NOMO-1 treated with DMSO at 0.1 percent for 48 hours (cell line): ENCODE results near the gene SLC6A19.
"Not testable (repeated sequence)": the region's sequence is repeated elsewhere in the genome, so short reads cannot be mapped to it uniquely, and the experiment has no call there.

Experiments used
- DNase-seq: peaks from one replicate; lab custom pipeline; 2025; ENCODE audit not compliant: unreplicated experiment; lab: John Stamatoyannopoulos, UW

SLC6A19 gene

GRCh38 chr5:1261643-1262042 is 60.2 kb downstream of the SLC6A19 start:
- no peak for DNase-seq

DNA sequence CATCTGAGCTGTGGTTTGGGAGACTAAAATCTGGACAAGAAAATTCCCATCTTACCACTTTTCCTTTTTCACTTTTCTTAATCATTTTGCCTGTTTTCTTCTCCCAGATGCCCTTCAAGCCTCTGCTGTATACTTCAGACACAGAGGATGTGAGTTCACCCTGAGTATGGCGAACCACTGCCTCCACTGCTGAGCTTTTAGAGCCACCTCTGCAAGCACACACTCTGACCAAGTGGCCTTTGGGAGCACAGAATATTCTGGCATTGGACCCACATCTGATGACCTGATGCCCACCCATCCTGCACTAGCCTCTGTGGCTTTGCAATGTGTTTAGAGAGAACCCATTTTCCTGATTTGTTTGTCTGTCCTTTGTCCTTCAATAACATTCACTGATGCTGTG is 61.0 kb downstream of the SLC6A19 start:
- no peak for DNase-seq

DNA sequence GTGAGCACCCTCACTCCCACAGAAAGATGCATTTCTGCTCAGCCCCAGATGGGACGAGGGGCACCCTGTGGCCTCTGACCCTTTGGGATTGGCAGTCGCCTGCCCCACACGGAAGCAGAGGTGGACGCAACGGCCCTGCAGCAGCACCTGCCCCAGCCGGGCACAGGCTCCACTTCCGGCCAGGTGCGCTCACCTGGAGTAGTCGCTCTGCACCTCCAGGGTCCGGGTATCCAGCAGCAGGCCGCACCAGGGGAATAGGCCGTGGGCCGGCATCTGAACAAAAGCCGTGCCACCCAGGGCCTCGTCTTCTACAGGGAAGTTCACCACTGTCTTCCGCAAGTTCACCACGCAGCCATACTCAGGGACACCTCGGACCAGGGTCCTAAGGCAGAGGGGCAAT is 62.8 kb downstream of the SLC6A19 start:
- no peak for DNase-seq

DNA sequence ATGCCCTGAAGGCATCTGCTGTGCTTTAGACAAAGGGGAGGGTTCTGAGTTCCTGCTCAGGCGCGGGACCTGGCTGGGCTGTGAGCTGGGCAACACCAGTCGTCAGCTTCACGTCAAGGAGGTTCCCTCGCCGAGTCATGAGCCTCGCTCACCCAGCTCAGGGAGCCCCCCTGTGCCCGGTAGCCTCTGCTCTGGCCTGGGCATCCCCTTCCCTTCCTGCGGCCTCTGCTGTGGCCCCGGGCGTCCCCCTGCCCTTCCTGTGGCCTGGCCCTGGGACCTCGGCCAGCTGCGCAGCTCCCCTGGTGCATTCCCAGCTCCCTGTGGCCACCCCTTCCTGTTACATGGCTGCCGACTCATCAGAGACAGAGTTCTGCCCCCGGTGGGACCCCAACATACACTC is 63.6 kb downstream of the SLC6A19 start:
- DNase-seq, result no peak

- DNase-seq, result no peak
Measured at GRCh38 chr5:1265461-1266455, 64.4 kb downstream of the SLC6A19 start.

DNA sequence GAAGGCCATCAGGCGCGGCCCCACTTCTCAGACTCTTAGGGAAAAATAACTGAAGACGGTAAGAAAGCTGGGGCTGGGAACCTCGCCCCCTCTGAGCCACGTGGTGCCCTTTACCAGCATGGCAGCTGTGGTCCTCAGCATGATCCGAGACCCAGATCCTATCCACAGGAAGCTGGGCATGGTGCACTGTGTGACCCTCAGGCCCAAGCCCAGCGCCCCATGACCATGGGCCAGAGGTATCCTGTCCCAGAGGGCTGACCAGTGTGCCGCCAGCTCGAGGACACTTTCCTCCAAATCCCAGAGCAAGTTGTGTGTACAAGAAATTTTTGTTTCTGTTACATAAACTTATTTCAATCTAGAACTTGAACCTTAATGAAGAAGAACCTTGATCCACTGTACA is 65.4 kb downstream of the SLC6A19 start:
- DNase-seq, result no peak

- DNase-seq, result not testable (repeated sequence)
Measured at GRCh38 chr5:1267464-1267863, 66.1 kb downstream of the SLC6A19 start.

GRCh38 chr5:1268056-1268455 is 66.7 kb downstream of the SLC6A19 start:
- DNase-seq, result no peak

- DNase-seq, result no peak
Measured at GRCh38 chr5:1268666-1269065, 67.3 kb downstream of the SLC6A19 start.

- DNase-seq, result no peak
Measured at GRCh38 chr5:1270426-1270825, 69.0 kb downstream of the SLC6A19 start.

DNA sequence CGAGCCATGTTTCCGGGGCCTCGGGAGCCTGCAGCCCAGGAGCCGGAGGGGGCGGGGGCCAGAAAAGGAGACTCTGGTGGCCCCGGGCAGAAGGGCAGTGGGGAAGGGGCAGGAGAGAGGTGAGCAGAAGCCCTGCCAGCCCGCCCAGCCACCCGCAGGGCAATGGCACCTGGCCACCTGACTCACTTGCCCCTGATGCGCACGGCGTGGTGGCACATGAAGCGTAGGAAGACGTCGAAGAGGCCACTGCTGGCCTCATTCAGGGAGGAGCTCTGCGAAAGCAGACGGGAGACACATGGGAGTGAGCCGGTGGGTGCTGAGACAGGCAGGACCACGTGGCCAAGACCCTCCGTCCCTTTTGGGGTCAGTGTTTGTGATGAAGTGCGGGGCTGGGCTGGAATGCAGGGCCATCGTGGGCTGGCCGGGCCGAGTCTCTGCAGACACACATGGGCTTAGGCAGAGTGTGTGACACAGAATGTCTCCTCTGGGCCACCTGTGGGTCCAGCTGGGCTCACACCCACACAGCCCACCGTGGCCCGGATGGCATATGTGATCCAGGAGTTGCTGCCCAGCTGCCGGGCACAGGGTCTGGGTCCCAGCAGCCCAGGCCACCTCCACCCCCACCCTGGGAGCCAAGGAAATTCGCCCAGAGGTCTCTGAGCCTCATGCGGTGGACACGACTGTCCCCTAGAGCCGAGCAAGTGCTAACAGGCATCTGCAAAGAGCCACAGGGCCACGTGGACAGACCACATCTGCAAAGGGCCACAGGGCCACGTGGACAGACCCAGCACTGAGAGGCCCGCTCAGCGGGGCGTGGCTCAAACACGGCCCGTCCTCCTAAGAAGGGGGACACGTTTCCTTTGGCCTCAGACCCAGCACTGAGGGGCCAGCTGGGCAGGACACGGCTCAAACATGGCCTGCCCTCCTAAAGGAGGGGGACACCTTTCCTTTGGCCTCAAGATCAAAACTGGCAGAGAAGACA is 69.8 kb downstream of the SLC6A19 start:
- DNase-seq, result no peak

DNA sequence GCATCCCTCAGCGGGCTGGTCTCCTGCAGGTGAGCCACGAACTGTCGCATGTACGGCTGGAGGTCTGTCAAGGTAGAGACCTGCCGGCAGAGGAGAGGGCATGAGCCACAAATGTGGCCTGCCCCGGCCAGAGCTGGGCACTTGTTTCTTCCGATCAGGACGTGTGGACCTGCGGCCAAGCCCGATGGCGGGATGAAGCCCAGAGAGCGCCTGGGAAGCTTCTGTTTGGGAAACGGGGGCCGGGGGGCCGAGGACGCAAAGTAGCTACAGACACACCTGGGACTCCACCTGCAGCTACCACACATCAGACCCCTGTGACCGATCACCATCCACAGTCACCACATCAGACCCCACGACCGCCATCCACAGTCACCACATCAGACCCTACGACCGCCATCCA is 70.8 kb downstream of the SLC6A19 start:
- DNase-seq, result no peak

DNA sequence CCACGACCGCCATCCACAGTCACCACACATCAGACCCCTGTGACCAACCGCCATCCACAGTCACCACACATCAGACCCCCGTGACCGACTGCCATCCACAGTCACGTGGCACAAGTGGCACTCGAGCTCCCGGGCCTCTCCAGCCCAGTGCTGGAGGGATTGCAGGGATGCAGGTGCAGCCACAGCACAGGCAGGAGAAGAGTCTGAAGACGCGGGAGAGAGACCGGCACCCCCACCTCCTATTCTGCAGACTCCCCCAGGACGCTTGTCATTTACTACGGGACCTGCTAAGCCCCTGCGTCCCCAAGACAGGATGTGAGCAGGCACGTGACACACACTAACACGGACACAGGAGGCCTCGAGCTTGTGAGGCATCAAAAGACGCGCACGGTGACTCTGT is 72.3 kb downstream of the SLC6A19 start:
- DNase-seq, result no peak

GRCh38 chr5:1274471-1274870 is 73.1 kb downstream of the SLC6A19 start:
- no peak for DNase-seq
